HepG2 (cell line): ENCODE results near the gene RHD. TPM values are rescaled to one million over a fixed set of nuclear protein-coding genes. Genes with fewer than 3 reads are reported as not detected.
"Not testable (repeated sequence)": the region's sequence is repeated elsewhere in the genome, so short reads cannot be mapped to it uniquely, and the experiment has no call there.

ENCODE experiments used
- ATAC-seq: fragments of 200-7000 bp; cut with Tn5 transposase; 3 replicates; pipeline ENCODE4 v1.9.1; 2020; ENCODE audit warnings: mild to moderate bottlenecking, moderate library complexity
- BruUV-seq: library from RNA; stranded (reverse); fragments of 400-500 nt; replicated peaks from 2 replicates; lab custom pipeline; 2021; lab: Mats Ljungman, UMichigan
- CTCF ChIA-PET: fragments of 300-600 bp; formaldehyde crosslinking; extraction: SDS; loops from one replicate; lab custom pipeline; 2021; ENCODE audit warnings: low total read pairs, inconsistent platforms, low intra/inter-chr PET ratio; lab: Yijun Ruan, JAX
- POLR2A ChIA-PET: fragments of 350-600 bp; sonication (Branson Sonifier 250); formaldehyde crosslinking; loops from one replicate; lab custom pipeline; 2020; ENCODE audit warnings: antibody characterized with exemption, inconsistent platforms; lab: Yijun Ruan, JAX
- DNase-seq: peaks from one replicate; pipeline ENCODE4 v3.0.0-alpha.2; 2015; ENCODE audit warnings: low spot score
- FAIRE-seq: peaks from 3 replicates; lab custom pipeline; 2011; peaks lifted over from hg19 to GRCh38; lab: Jason Lieb, UNC
- H2AFZ ChIP-seq: one replicate; pipeline ENCODE4 v1.6.1; 2011; ENCODE audit warnings: low read length, inconsistent platforms
- H3K27ac ChIP-seq: fragments of 300-600 bp; 3 replicates; pipeline ENCODE4 v1.8.0; 2011; ENCODE audit warnings: mixed run types, mild to moderate bottlenecking, mixed read lengths, low read length, inconsistent platforms; ENCODE audit not compliant: insufficient read depth; ENCODE audit errors: extremely low read length
- H3K27me3 ChIP-seq, 2 experiments: fragments of 200-600 bp in 1 of 2; 2 replicates in 1 of 2; 3 replicates in 1 of 2; pipeline versions ENCODE4 v1.6.0 to v1.8.0; 2011; ENCODE audit warnings: low read length in 2 of 2, mild to moderate bottlenecking in 2 of 2, moderate library complexity in 2 of 2, inconsistent platforms in 1 of 2; ENCODE audit not compliant: insufficient read depth in 2 of 2, control insufficient read depth in 1 of 2
- H3K36me3 ChIP-seq, 2 experiments: fragments of 200-600 bp in 1 of 2; replicated peaks in 1 of 2; 2 replicates in 1 of 2; 3 replicates in 1 of 2; pipeline versions ENCODE4 v1.5.1 to v1.8.0; 2011; ENCODE audit warnings: low read length in 2 of 2, inconsistent platforms in 1 of 2; ENCODE audit not compliant: insufficient read depth in 2 of 2, control insufficient read depth in 1 of 2
- H3K4me1 ChIP-seq: 2 replicates; pipeline ENCODE4 v1.5.1; 2012; ENCODE audit warnings: low read length, inconsistent platforms; ENCODE audit not compliant: insufficient read depth
- H3K4me2 ChIP-seq: 2 replicates; pipeline ENCODE4 v1.6.0; 2011; ENCODE audit warnings: low read depth, low read length, inconsistent platforms
- H3K4me3 ChIP-seq, 3 experiments: fragments of 200-600 bp in 1 of 3; sonication (generic), shearing (Covaris generic) in 1 of 3; replicated peaks in 1 of 3; 2 replicates each; pipeline ENCODE4 v1.5.1; 2011 to 2016; ENCODE audit warnings: low read length in 3 of 3, inconsistent platforms in 2 of 3, low read depth in 2 of 3, mild to moderate bottlenecking in 2 of 3, control low read depth in 1 of 3, mixed read lengths in 1 of 3; ENCODE audit not compliant: insufficient read depth in 1 of 3
- H3K79me2 ChIP-seq: one replicate; pipeline ENCODE4 v1.6.1; 2011; ENCODE audit warnings: low read length, inconsistent platforms; ENCODE audit not compliant: insufficient read depth
- H3K9ac ChIP-seq: 2 replicates; pipeline ENCODE4 v1.6.0; 2011; ENCODE audit warnings: mild to moderate bottlenecking, low read depth, low read length, inconsistent platforms; ENCODE audit not compliant: insufficient read depth
- H3K9me3 ChIP-seq: 2 replicates; pipeline ENCODE4 v1.5.1; 2012; ENCODE audit warnings: mild to moderate bottlenecking, low read length
- H4K20me1 ChIP-seq: 2 replicates; pipeline ENCODE4 v1.6.0; 2011; ENCODE audit warnings: inconsistent platforms, mild to moderate bottlenecking, low read length, moderate library complexity; ENCODE audit not compliant: insufficient read depth
- WGBS: methylation state at CpG from one replicate; pipeline ENCODE4 v1.1.6; 2017; ENCODE audit warnings: low lambda C conversion rate; 5-methylcytosine and 5-hydroxymethylcytosine counted together
- in situ Hi-C: cut with HindIII; loops from 2 replicates; pipeline ENCODE4 v1.10.0; 2017; ENCODE audit warnings: low pct_unique_long_range_greater_than_20kb; ENCODE audit not compliant: extremely low pct_ligation_motif_present
- intact Hi-C: fragments of 100-400 bp; cut with micrococcal nuclease; formaldehyde crosslinking; loops from one replicate; pipeline ENCODE4 v1.10.0; 2022; ENCODE audit not compliant: unreplicated experiment
- polyA plus RNA-seq, 8 experiments: library from polyadenylated mRNA; depleted of rRNA in 3 of 8; stranded (reverse) in 7 of 8; unstranded in 1 of 8; fragments of >200 nt; fragmentation: Illumina TruSeq in 4 of 8; extraction: Trizol in 4 of 8; gene quantifications; 2 replicates each; pipeline versions ENCODE4 v1.2.1 to v1.2.3, GENCODE V29; 2011 to 2016; ENCODE audit warnings: low read depth in 4 of 8, missing spikeins in 1 of 8, mixed read lengths in 1 of 8; ENCODE audit not compliant: insufficient read depth in 1 of 8
- total RNA-seq, 5 experiments: library from RNA; depleted of rRNA; stranded (reverse); fragments of >200 nt; fragmentation: Illumina TruSeq; extraction: Trizol; gene quantifications; 2 replicates each; pipeline ENCODE4 v1.2.3, GENCODE V29; 2016; ENCODE audit warnings: low read depth in 1 of 5
- TF ChIP-seq, protein P1 (sequence below): sonication (generic); formaldehyde crosslinking; IDR thresholded peaks from 2 replicates; pipeline ENCODE4 v1.5.0; 2020; ENCODE audit warnings: mild to moderate bottlenecking, missing genetic modification reagents, moderate library complexity
- TF ChIP-seq, protein P2 (sequence below): sonication (generic); formaldehyde crosslinking; IDR thresholded peaks from 2 replicates; pipeline ENCODE4 v1.4.0; 2020; ENCODE audit warnings: missing genetic modification reagents

RHD gene
- total and polyA plus RNA-seq, 2 of the 13 experiments (the other 11 are each of a cell fraction or from before 2014, with no cell fraction given): not detected

DNA sequence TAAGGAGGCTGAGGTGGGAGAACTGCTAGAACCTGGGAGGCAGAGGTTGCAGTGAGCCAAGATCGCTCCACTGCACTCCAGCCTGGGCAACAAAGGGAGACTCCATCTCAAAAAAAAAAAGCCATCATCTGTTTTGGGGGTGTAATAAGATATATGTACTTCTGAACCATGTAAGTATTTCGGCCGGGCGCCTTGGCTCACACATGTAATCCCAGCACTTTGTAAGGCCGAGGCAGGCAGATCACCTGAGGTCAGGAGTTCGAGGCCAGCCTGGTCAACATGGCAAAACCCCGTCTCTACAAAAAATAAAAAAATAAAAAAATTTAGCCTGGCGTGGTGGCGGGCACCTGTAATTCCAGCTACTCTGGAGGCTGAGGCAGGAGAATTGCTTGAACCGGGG is 36.9 kb upstream of the RHD start:
- in situ Hi-C loops, FAIRE-seq, BruUV-seq, intact Hi-C loops, H3K27ac ChIP-seq, H3K36me3 ChIP-seq, DNase-seq, ATAC-seq, H3K4me3 ChIP-seq, H2AFZ ChIP-seq, CTCF ChIA-PET, H3K4me2 ChIP-seq, H3K9ac ChIP-seq, H3K27me3 ChIP-seq, H3K9me3 ChIP-seq, H4K20me1 ChIP-seq: not testable (repeated sequence)
- 95% methylated on average over 10 of the region's 10 CpGs for WGBS
- Histone ChIP-seq H3K4me1 (peaks cover 30% of the 10 kb centered on the region), H3K79me2 (peaks cover 20% of the 10 kb centered on the region)
- POLR2A ChIA-PET: interaction anchor here (1.5 kb wide), 1 partner anchor 12 kb away, joined by 3 read pairs; the partner anchor contains the start of gene RSRP1

DNA sequence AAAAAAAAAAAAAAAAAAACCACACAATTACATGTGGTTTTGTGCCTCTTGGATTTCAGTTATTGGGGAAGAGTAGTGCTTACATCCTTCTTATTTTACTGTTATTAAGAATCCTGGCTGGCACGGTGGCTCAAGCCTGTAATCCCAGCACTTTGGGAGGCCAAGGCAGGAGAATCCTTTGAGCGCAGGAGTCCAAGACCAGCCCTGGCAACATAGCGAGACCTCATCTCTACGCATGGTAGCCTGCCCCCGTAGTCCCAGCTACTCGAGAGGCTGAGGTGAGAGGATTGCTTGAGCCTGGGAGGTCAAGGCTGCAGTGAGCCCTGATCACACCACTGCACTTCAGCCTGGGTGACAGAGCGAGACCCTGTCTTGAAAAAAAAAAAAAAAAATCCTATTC is 36.0 kb upstream of the RHD start:
- H3K4me2 ChIP-seq, in situ Hi-C loops, DNase-seq, H4K20me1 ChIP-seq, H3K9me3 ChIP-seq, H3K27ac ChIP-seq, BruUV-seq, H3K9ac ChIP-seq, CTCF ChIA-PET, FAIRE-seq, H3K4me3 ChIP-seq, intact Hi-C loops, H3K27me3 ChIP-seq, ATAC-seq, H3K36me3 ChIP-seq, H2AFZ ChIP-seq: not testable (repeated sequence)
- POLR2A ChIA-PET: interaction anchor here (1.5 kb wide), 1 partner anchor 11 kb away, joined by 3 read pairs; the partner anchor contains the start of gene RSRP1
- H3K79me2 ChIP-seq: peaks cover 17% of the 10 kb centered on the region
- WGBS: 98% methylated on average over 7 of the region's 7 CpGs
- peaks cover 30% of the 10 kb centered on the region for H3K4me1 ChIP-seq

DNA sequence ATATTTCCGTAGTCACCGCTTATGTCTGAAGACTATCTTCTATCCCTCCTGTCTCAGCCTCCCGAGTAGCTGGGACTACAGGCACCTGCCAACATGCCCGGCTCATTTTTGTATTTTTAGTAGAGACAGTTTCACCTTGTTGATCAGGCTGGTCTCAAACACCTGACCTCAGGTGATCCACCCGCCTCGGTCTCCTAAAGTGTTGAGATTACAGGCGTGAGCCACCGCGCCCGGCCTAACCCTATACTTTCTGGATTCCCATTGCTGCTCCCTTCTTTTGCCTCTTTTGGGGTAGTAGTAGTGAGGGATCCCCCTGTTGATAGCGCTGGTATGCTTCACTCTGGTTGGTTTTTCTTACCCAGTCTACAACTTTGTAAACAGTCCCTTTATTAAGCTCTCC is 34.3 kb upstream of the RHD start:
- ATAC-seq (no peak), FAIRE-seq (no peak), DNase-seq (no peak)
- in situ Hi-C loops: no loop called here
- no peak overlapping the region for H3K9ac ChIP-seq
- H3K4me1 ChIP-seq: peaks cover 33% of the 10 kb centered on the region
- 96% methylated on average over 11 of the region's 11 CpGs for WGBS
- ChIA-PET POLR2A (interaction anchor here (1.0 kb wide), 1 partner anchor 9 kb away, joined by 3 read pairs; the partner anchor contains the start of gene RSRP1), CTCF (no interaction called here)
- no peak overlapping the region for H3K4me3 ChIP-seq
- no peak overlapping the region for H3K27ac ChIP-seq
- H4K20me1 ChIP-seq: no peaks in the 10 kb centered on the region
- H3K9me3 ChIP-seq: no peaks in the 10 kb centered on the region
- H3K27me3 ChIP-seq: no peaks in the 10 kb centered on the region
- no peak overlapping the region for H3K4me2 ChIP-seq
- peaks cover 0 to 12% of the 10 kb centered on the region in 2 experiments; a peak in 4 of 5 replicates for H3K36me3 ChIP-seq
- H3K79me2 ChIP-seq: peaks cover 8% of the 10 kb centered on the region
- no TSS peak for BruUV-seq
- intact Hi-C loops: no loop called here
- no peak overlapping the region for H2AFZ ChIP-seq
- TF ChIP-seq, protein P1, sequence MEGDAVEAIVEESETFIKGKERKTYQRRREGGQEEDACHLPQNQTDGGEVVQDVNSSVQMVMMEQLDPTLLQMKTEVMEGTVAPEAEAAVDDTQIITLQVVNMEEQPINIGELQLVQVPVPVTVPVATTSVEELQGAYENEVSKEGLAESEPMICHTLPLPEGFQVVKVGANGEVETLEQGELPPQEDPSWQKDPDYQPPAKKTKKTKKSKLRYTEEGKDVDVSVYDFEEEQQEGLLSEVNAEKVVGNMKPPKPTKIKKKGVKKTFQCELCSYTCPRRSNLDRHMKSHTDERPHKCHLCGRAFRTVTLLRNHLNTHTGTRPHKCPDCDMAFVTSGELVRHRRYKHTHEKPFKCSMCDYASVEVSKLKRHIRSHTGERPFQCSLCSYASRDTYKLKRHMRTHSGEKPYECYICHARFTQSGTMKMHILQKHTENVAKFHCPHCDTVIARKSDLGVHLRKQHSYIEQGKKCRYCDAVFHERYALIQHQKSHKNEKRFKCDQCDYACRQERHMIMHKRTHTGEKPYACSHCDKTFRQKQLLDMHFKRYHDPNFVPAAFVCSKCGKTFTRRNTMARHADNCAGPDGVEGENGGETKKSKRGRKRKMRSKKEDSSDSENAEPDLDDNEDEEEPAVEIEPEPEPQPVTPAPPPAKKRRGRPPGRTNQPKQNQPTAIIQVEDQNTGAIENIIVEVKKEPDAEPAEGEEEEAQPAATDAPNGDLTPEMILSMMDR (CRISPR knock-in tag): no peak
- TF ChIP-seq, protein P2, sequence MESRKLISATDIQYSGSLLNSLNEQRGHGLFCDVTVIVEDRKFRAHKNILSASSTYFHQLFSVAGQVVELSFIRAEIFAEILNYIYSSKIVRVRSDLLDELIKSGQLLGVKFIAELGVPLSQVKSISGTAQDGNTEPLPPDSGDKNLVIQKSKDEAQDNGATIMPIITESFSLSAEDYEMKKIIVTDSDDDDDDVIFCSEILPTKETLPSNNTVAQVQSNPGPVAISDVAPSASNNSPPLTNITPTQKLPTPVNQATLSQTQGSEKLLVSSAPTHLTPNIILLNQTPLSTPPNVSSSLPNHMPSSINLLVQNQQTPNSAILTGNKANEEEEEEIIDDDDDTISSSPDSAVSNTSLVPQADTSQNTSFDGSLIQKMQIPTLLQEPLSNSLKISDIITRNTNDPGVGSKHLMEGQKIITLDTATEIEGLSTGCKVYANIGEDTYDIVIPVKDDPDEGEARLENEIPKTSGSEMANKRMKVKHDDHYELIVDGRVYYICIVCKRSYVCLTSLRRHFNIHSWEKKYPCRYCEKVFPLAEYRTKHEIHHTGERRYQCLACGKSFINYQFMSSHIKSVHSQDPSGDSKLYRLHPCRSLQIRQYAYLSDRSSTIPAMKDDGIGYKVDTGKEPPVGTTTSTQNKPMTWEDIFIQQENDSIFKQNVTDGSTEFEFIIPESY (CRISPR knock-in tag): peak; percentile 20; the same call in 1 of the 2 replicates
